H1 (cell line): ENCODE measurements around the gene TEAD3. TPM values are rescaled to one million over a fixed set of nuclear protein-coding genes. Genes with fewer than 3 reads are reported as not detected.

Source experiments
- CTCF ChIA-PET: fragments of 300-600 bp; sonication (Branson Sonifier 250); formaldehyde crosslinking; loops from one replicate; lab custom pipeline; 2021; ENCODE audit not compliant: partially characterized antibody; lab: Charles Lee
- POLR2A ChIA-PET: fragments of 300-600 bp; sonication (Branson Sonifier 250); formaldehyde crosslinking; loops from one replicate; lab custom pipeline; 2021; ENCODE audit warnings: inconsistent platforms; ENCODE audit not compliant: partially characterized antibody; lab: Charles Lee
- DNase-seq, 2 experiments: peaks; one replicate each; pipeline versions ENCODE4 v3.0.0 to v3.0.0-alpha.2; 2010 to 2022; ENCODE audit warnings: low spot score in 2 of 2, low read depth in 1 of 2, mixed read lengths in 1 of 2
- FAIRE-seq: peaks from 2 replicates; lab custom pipeline; 2011; peaks lifted over from hg19 to GRCh38; lab: Jason Lieb, UNC
- H2AFZ ChIP-seq: 2 replicates; pipeline ENCODE4 v1.8.1; 2012; ENCODE audit warnings: low read length, inconsistent platforms
- H2AK5ac ChIP-seq: 2 replicates; pipeline ENCODE4 v1.6.1; 2013; ENCODE audit warnings: low read depth, low read length
- H2BK120ac ChIP-seq: replicated peaks from 2 replicates; pipeline ENCODE3; 2013; ENCODE audit warnings: low read depth, low read length, inconsistent platforms
- H2BK12ac ChIP-seq: 2 replicates; pipeline ENCODE4 v1.6.1; 2013; ENCODE audit warnings: low read depth, low read length
- H2BK15ac ChIP-seq: 2 replicates; pipeline ENCODE4 v1.6.1; 2013; ENCODE audit warnings: low read length
- H2BK20ac ChIP-seq: 2 replicates; pipeline ENCODE4 v1.6.1; 2013; ENCODE audit warnings: low read length
- H2BK5ac ChIP-seq: 2 replicates; pipeline ENCODE4 v1.6.1; 2013; ENCODE audit warnings: low read depth, low read length
- H3K14ac ChIP-seq: 2 replicates; pipeline ENCODE4 v1.6.1; 2013; ENCODE audit warnings: inconsistent platforms; ENCODE audit not compliant: insufficient read length
- H3K18ac ChIP-seq: 2 replicates; pipeline ENCODE4 v1.6.1; 2013; ENCODE audit warnings: low read length; ENCODE audit errors: extremely low read depth
- H3K23ac ChIP-seq: 2 replicates; pipeline ENCODE4 v1.6.1; 2013; ENCODE audit warnings: inconsistent platforms; ENCODE audit not compliant: insufficient read length
- H3K23me2 ChIP-seq: 2 replicates; pipeline ENCODE4 v1.6.1; 2013; ENCODE audit warnings: low read depth, low read length
- H3K27ac ChIP-seq: 2 replicates; pipeline ENCODE4 v1.6.1; 2011; ENCODE audit warnings: low read depth, low read length, inconsistent platforms
- H3K27me3 ChIP-seq, 4 experiments: replicated peaks in 1 of 4; 1 replicate in 1 of 4; 2 replicates in 3 of 4; pipeline versions ENCODE4 v1.6.1 to v1.8.1; 2011 to 2013; ENCODE audit warnings: low read length in 3 of 4, mild to moderate bottlenecking in 3 of 4, inconsistent platforms in 2 of 4, mixed read lengths in 2 of 4, moderate library complexity in 1 of 4; ENCODE audit not compliant: control insufficient read depth in 3 of 4, insufficient read depth in 3 of 4; ENCODE audit errors: extremely low read depth in 1 of 4
- H3K36me3 ChIP-seq, 4 experiments: 2 replicates each; pipeline versions ENCODE4 v1.6.1 to v1.8.1; 2011 to 2013; ENCODE audit warnings: mild to moderate bottlenecking in 4 of 4, low read length in 3 of 4, moderate library complexity in 2 of 4, control low read depth in 1 of 4, inconsistent platforms in 1 of 4; ENCODE audit not compliant: insufficient read depth in 4 of 4, control insufficient read depth in 2 of 4
- H3K4ac ChIP-seq: replicated peaks from 2 replicates; pipeline ENCODE3; 2013; ENCODE audit warnings: low read length, low read depth, mixed read lengths, inconsistent platforms; ENCODE audit not compliant: insufficient read length
- H3K4me1 ChIP-seq, 4 experiments: replicated peaks in 1 of 4; 1 replicate in 1 of 4; 2 replicates in 3 of 4; pipeline versions ENCODE4 v1.6.1 to v1.8.1; 2011 to 2013; ENCODE audit warnings: low read length in 3 of 4, inconsistent platforms in 2 of 4, mixed read lengths in 1 of 4; ENCODE audit not compliant: insufficient read depth in 4 of 4, control insufficient read depth in 3 of 4
- H3K4me2 ChIP-seq, 2 experiments: 2 replicates each; pipeline versions ENCODE4 v1.6.1 to v1.8.1; 2011 to 2013; ENCODE audit warnings: low read depth in 2 of 2, low read length in 2 of 2, control low read depth in 1 of 2, inconsistent platforms in 1 of 2, mild to moderate bottlenecking in 1 of 2; ENCODE audit not compliant: insufficient read depth in 1 of 2
- H3K4me3 ChIP-seq, 4 experiments: fragments of 200-600, 300-600 bp in 1 of 4; sonication (generic), shearing (Covaris generic), sonication (Bioruptor Twin) in 1 of 4; 2 replicates each; pipeline versions ENCODE4 v1.5.1 to v1.8.1; 2011 to 2016; ENCODE audit warnings: low read length in 4 of 4, low read depth in 3 of 4, control low read depth in 2 of 4, inconsistent platforms in 2 of 4, mild to moderate bottlenecking in 2 of 4, mixed read lengths in 1 of 4, moderate library complexity in 1 of 4; ENCODE audit not compliant: insufficient read depth in 2 of 4; ENCODE audit errors: extremely low read depth in 1 of 4
- H3K56ac ChIP-seq: replicated peaks from 2 replicates; pipeline ENCODE3; 2013; ENCODE audit warnings: low read depth, mild to moderate bottlenecking, mixed read lengths, low read length, inconsistent platforms; ENCODE audit not compliant: insufficient read length
- H3K79me1 ChIP-seq: 2 replicates; pipeline ENCODE4 v1.6.1; 2013; ENCODE audit warnings: low read depth, low read length, control low read depth
- H3K79me2 ChIP-seq, 2 experiments: 2 replicates each; pipeline versions ENCODE4 v1.6.1 to v1.8.1; 2012 to 2013; ENCODE audit warnings: low read length in 2 of 2, mild to moderate bottlenecking in 2 of 2, inconsistent platforms in 1 of 2; ENCODE audit not compliant: insufficient read depth in 2 of 2, control insufficient read depth in 1 of 2
- H3K9ac ChIP-seq, 4 experiments: replicated peaks in 1 of 4; 1 replicate in 1 of 4; 2 replicates in 3 of 4; pipeline versions ENCODE4 v1.6.1 to v1.8.1; 2011 to 2013; ENCODE audit warnings: low read depth in 3 of 4, low read length in 3 of 4, control low read depth in 2 of 4, mild to moderate bottlenecking in 2 of 4, moderate library complexity in 2 of 4, inconsistent platforms in 1 of 4; ENCODE audit errors: extremely low read depth in 1 of 4
- H3K9me3 ChIP-seq, 2 experiments: 2 replicates each; pipeline versions ENCODE4 v1.6.1 to v1.8.1; 2012 to 2013; ENCODE audit warnings: mild to moderate bottlenecking in 2 of 2, moderate library complexity in 2 of 2, control low read depth in 1 of 2, inconsistent platforms in 1 of 2, low read depth in 1 of 2, low read length in 1 of 2, mixed read lengths in 1 of 2; ENCODE audit not compliant: insufficient read depth in 2 of 2
- H4K20me1 ChIP-seq, 2 experiments: replicated peaks in 1 of 2; 2 replicates each; pipeline versions ENCODE3 to v1.8.1; 2011 to 2013; ENCODE audit warnings: inconsistent platforms in 2 of 2, low read length in 2 of 2, mild to moderate bottlenecking in 1 of 2; ENCODE audit not compliant: insufficient read depth in 2 of 2, control insufficient read depth in 1 of 2
- H4K5ac ChIP-seq: 2 replicates; pipeline ENCODE4 v1.6.1; 2013; ENCODE audit warnings: low read length, low read depth, mixed read lengths, inconsistent platforms; ENCODE audit not compliant: insufficient read length
- H4K8ac ChIP-seq: 2 replicates; pipeline ENCODE4 v1.8.0; 2013; ENCODE audit warnings: mild to moderate bottlenecking, moderate library complexity, low read length, inconsistent platforms; ENCODE audit not compliant: insufficient read depth; ENCODE audit errors: extremely low read depth
- H4K91ac ChIP-seq: replicated peaks from 2 replicates; pipeline ENCODE3; 2013; ENCODE audit warnings: low read length, mixed read lengths, inconsistent platforms; ENCODE audit not compliant: insufficient read length
- KDM1A ChIP-seq: fragments of 200-600, 300-600 bp; sonication (generic); IDR thresholded peaks from 2 replicates; pipeline ENCODE4 v1.7.1; 2016; ENCODE audit warnings: mild to moderate bottlenecking, low read length, borderline replicate concordance
- RFX5 ChIP-seq: IDR thresholded peaks from 2 replicates; pipeline ENCODE4 v1.6.1; 2011; ENCODE audit warnings: low read depth, low read length, improper control_type of control experiment, borderline replicate concordance
- SIRT6 ChIP-seq: IDR thresholded peaks from one replicate; pipeline ENCODE4 v1.7.1; 2012; ENCODE audit warnings: low read length, inconsistent platforms
- WGBS, 2 experiments: shearing (Covaris generic) in 1 of 2; methylation state at CpG; one replicate each; pipeline versions ENCODE4 v1.1.6 to v1.1.7; 2013 to 2015; ENCODE audit warnings: low lambda C conversion rate in 2 of 2, mixed read lengths in 2 of 2, inconsistent platforms in 1 of 2, low coverage in 1 of 2, missing lambda C conversion rate in 1 of 2; ENCODE audit not compliant: insufficient replicate concordance in 2 of 2, insufficient coverage in 1 of 2, insufficient read length in 1 of 2; ENCODE audit errors: extremely low coverage in 1 of 2, missing lambda C conversion rate in 1 of 2; 5-methylcytosine and 5-hydroxymethylcytosine counted together
- polyA plus RNA-seq, 7 experiments: library from polyadenylated mRNA; depleted of rRNA in 3 of 7; stranded (reverse) in 5 of 7; unstranded in 2 of 7; fragments of >200 nt in 5 of 7; fragments of 200-250 nt in 2 of 7; gene quantifications; 1 replicate in 5 of 7; 2 replicates in 1 of 7; 4 replicates in 1 of 7; pipeline versions ENCODE4 v1.2.1 to v1.2.3, GENCODE V29; 2011 to 2013; ENCODE audit warnings: missing spikeins in 2 of 7, mixed read lengths in 2 of 7
- total RNA-seq: library from RNA; stranded (reverse); fragmentation: NEBNext Ultra II Directional; extraction: Animal tissue kit (Norgen Biotek cat#: 25700); gene quantifications from 2 replicates; pipeline ENCODE4 v1.2.1, GENCODE V29; 2021

Gene TEAD3
- total and polyA plus RNA-seq, 2 of the 8 experiments (the other 6 are each of a cell fraction or from before 2014, with no cell fraction given), result 20.1 to 28.7 TPM

GRCh38 chr6:35483062-35483461, 13.8 kb downstream of the TEAD3 start:
- POLR2A ChIA-PET, result interaction anchor here (1.2 to 37.6 kb wide), 3 partner anchors 5 to 281 kb away, joined by 3 to 1319 read pairs (median 1319); partner anchors contain the start of genes RPL10A and TEAD3
- 86% methylated on average over 4 of the region's 4 CpGs; no CpG with 5 or more reads in 1 of the 2 experiments for WGBS, 2 experiments

More at GRCh38 chr6:35483062-35483461, 13.8 kb downstream of the TEAD3 start:
- FAIRE-seq (no peak), DNase-seq (no peak)
- H3K27me3 ChIP-seq, result no peaks in the 10 kb centered on the region; a peak in 1 of 7 replicates
- H2BK15ac ChIP-seq, result no peak overlapping the region
- no peak overlapping the region for H4K5ac ChIP-seq
- H2BK120ac ChIP-seq, result no peak overlapping the region
- H3K79me2 ChIP-seq, result peaks cover 0 to 10% of the 10 kb centered on the region in 2 experiments; a peak in 2 of 4 replicates
- TF ChIP-seq RFX5 (no peak), SIRT6 (no peak), KDM1A (no peak)
- no peak overlapping the region for H3K14ac ChIP-seq
- H3K36me3 ChIP-seq, result peaks cover 0 to 15% (median 3%) of the 10 kb centered on the region in 4 experiments; a peak in 2 of 8 replicates
- peaks cover 5% of the 10 kb centered on the region; the same call in 1 of the 2 replicates for H3K23me2 ChIP-seq
- no peak overlapping the region for H3K4me3 ChIP-seq
- H3K79me1 ChIP-seq, result peaks cover 6% of the 10 kb centered on the region
- H3K18ac ChIP-seq, result peak overlapping the region; percentile 9; the same call in 1 of the 2 replicates
- no peak overlapping the region for H2BK20ac ChIP-seq
- H2BK5ac ChIP-seq, result no peak overlapping the region
- H4K91ac ChIP-seq, result no peak overlapping the region
- H3K23ac ChIP-seq, result no peak overlapping the region
- peaks cover 0 to 5% of the 10 kb centered on the region in 2 experiments for H4K20me1 ChIP-seq
- no peak overlapping the region; the same call in 1 of the 2 replicates for H2AK5ac ChIP-seq
- no peaks in the 10 kb centered on the region for H3K9me3 ChIP-seq
- no peak overlapping the region for H3K4me2 ChIP-seq
- no peak overlapping the region for H3K27ac ChIP-seq
- H4K8ac ChIP-seq, result no peak overlapping the region; the same call in 1 of the 2 replicates
- peaks cover 18 to 33% (median 29%) of the 10 kb centered on the region in 4 experiments for H3K4me1 ChIP-seq
- H2BK12ac ChIP-seq, result no peak overlapping the region
- H3K56ac ChIP-seq, result no peak overlapping the region
- no peak overlapping the region for H3K9ac ChIP-seq
- no peak overlapping the region for H3K4ac ChIP-seq
- H2AFZ ChIP-seq, result no peak overlapping the region
- CTCF ChIA-PET, result interaction anchor here (0.9 to 4.7 kb wide), 4 partner anchors 12 to 187 kb away, joined by 3 to 28 read pairs (median 10); partner anchors contain the start of gene RPL10A
